RPMI8226 (cell line): ENCODE results near the gene TFDP1.

Source experiments
- DNase-seq: peaks from one replicate; pipeline ENCODE4 v3.0.0-alpha.2; 2015

TFDP1 gene

GRCh38 chr13:113635709-113636108 lies 51.2 kb downstream of the TFDP1 start:
- no peak for DNase-seq

GRCh38 chr13:113636266-113636963 lies 51.9 kb downstream of the TFDP1 start:
- no peak for DNase-seq

GRCh38 chr13:113637262-113638160 lies 53.0 kb downstream of the TFDP1 start:
- no peak for DNase-seq

GRCh38 chr13:113638173-113638746 lies 53.7 kb downstream of the TFDP1 start:
- DNase-seq: no peak

- DNase-seq: no peak
These were observed 54.3 kb downstream of the TFDP1 start for GRCh38 chr13:113638806-113639205.

GRCh38 chr13:113639616-113640262 lies 55.2 kb downstream of the TFDP1 start:
- no peak for DNase-seq

- no peak for DNase-seq
These were observed 56.9 kb downstream of the TFDP1 start for GRCh38 chr13:113641426-113641825.

- no peak for DNase-seq
These were observed 58.0 kb downstream of the TFDP1 start for GRCh38 chr13:113642563-113642962.

- DNase-seq: no peak
These were observed 59.0 kb downstream of the TFDP1 start for GRCh38 chr13:113643593-113643992.

GRCh38 chr13:113644800-113645199 lies 60.2 kb downstream of the TFDP1 start:
- no peak for DNase-seq

- no peak for DNase-seq
These were observed 60.8 kb downstream of the TFDP1 start for GRCh38 chr13:113645329-113645728.

GRCh38 chr13:113646376-113646775 lies 61.8 kb downstream of the TFDP1 start:
- DNase-seq: no peak

- DNase-seq: no peak
These were observed 62.4 kb downstream of the TFDP1 start for GRCh38 chr13:113646921-113647340.

GRCh38 chr13:113647351-113648215 lies 63.0 kb downstream of the TFDP1 start:
- peak; percentile 91 for DNase-seq

- no peak for DNase-seq
These were observed 63.7 kb downstream of the TFDP1 start for GRCh38 chr13:113648216-113648610.

- no peak for DNase-seq
These were observed 64.7 kb downstream of the TFDP1 start for GRCh38 chr13:113649212-113649611.

- no peak for DNase-seq
These were observed 65.7 kb downstream of the TFDP1 start for GRCh38 chr13:113650275-113650674.

- no peak for DNase-seq
These were observed 66.2 kb downstream of the TFDP1 start for GRCh38 chr13:113650731-113651148.

GRCh38 chr13:113651511-113652403 lies 67.2 kb downstream of the TFDP1 start:
- DNase-seq: no peak

GRCh38 chr13:113652404-113653263 lies 68.1 kb downstream of the TFDP1 start:
- no peak for DNase-seq
